DND-41 (cell line): ENCODE data around the gene SFRP4.

ENCODE experiments used
- ATAC-seq: fragments of 200-7000 bp; cut with Tn5 transposase; 3 replicates; pipeline ENCODE4 v1.9.1; 2021; ENCODE audit warnings: low read depth; ENCODE audit not compliant: insufficient read depth
- DNase-seq: peaks from one replicate; pipeline ENCODE4 v3.0.0-alpha.2; 2020
- H2AFZ ChIP-seq: 2 replicates; pipeline ENCODE4 v1.6.0; 2012; ENCODE audit warnings: low read depth, low read length
- H3K27ac ChIP-seq: 2 replicates; pipeline ENCODE4 v1.5.1; 2012; ENCODE audit warnings: low read length, inconsistent platforms
- H3K27me3 ChIP-seq: fragments of 200-600 bp; sonication (generic); 2 replicates; pipeline ENCODE4 v1.6.0; 2012; ENCODE audit warnings: low read length, mild to moderate bottlenecking, inconsistent platforms; ENCODE audit not compliant: insufficient read depth, poor library complexity
- H3K36me3 ChIP-seq: 2 replicates; pipeline ENCODE4 v1.5.1; 2012; ENCODE audit warnings: low read length, inconsistent platforms; ENCODE audit not compliant: insufficient read depth
- H3K4me1 ChIP-seq: 2 replicates; pipeline ENCODE4 v1.5.1; 2012; ENCODE audit warnings: mild to moderate bottlenecking, low read length; ENCODE audit not compliant: insufficient read depth
- H3K4me2 ChIP-seq: 2 replicates; pipeline ENCODE4 v1.6.0; 2012; ENCODE audit warnings: mild to moderate bottlenecking, moderate library complexity, low read length, inconsistent platforms; ENCODE audit not compliant: insufficient read depth
- H3K4me3 ChIP-seq, 2 experiments: fragments of 200-600 bp in 1 of 2; shearing (Covaris generic) in 1 of 2; 2 replicates each; pipeline ENCODE4 v1.5.1; 2012 to 2016; ENCODE audit warnings: inconsistent platforms in 2 of 2, low read length in 2 of 2, mild to moderate bottlenecking in 2 of 2, low read depth in 1 of 2, moderate library complexity in 1 of 2
- H3K79me2 ChIP-seq: 2 replicates; pipeline ENCODE4 v1.6.0; 2012; ENCODE audit warnings: low read length, inconsistent platforms; ENCODE audit not compliant: insufficient read depth
- H3K9ac ChIP-seq: 2 replicates; pipeline ENCODE4 v1.6.0; 2012; ENCODE audit warnings: low read depth, mild to moderate bottlenecking, inconsistent platforms, low read length, moderate library complexity
- H3K9me3 ChIP-seq: 2 replicates; pipeline ENCODE4 v1.5.1; 2012; ENCODE audit warnings: low read length, moderate library complexity, mild to moderate bottlenecking, inconsistent platforms; ENCODE audit not compliant: insufficient read depth, severe bottlenecking
- H4K20me1 ChIP-seq: 2 replicates; pipeline ENCODE4 v1.6.0; 2012; ENCODE audit warnings: low read length; ENCODE audit not compliant: insufficient read depth
- CTCF ChIP-seq: IDR thresholded peaks from 2 replicates; pipeline ENCODE4 v1.5.1; 2012; ENCODE audit warnings: borderline replicate concordance, low read length, moderate library complexity, mild to moderate bottlenecking; ENCODE audit not compliant: poor library complexity, severe bottlenecking; ENCODE audit errors: extremely low read depth
- EZH2 ChIP-seq: IDR thresholded peaks from 3 replicates; pipeline ENCODE4 v1.6.1; 2012; ENCODE audit warnings: borderline replicate concordance, low read depth, mild to moderate bottlenecking, moderate library complexity, low read length, inconsistent platforms; ENCODE audit not compliant: severe bottlenecking

The SFRP4 gene

DNA sequence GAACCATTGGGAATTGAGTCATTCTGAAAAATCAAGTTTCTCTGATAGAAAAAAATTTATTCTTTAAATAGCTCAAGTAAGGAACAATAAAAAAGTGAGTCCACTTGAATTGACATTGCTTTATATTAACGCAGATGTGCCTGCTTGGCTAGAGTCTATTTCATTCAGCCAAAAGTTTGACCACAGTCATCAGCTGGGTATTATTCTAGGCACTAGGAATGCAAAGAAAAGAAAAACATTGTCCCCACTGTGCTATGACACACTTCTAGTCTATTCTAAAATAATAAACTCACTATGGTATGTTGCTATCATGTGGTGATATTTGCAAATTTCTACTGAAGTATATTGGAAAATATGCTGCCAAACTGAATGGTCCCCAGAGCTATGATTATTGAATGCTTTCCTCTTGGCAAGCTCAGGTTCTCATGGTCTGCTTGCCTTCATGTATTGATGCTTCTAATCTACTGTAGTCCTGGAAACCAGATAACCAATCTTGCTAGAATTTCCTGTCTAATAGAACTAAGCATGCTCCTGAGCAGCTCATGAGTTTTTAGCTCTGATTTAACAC, 8.3 kb downstream of the SFRP4 start:
- H3K27me3 ChIP-seq = peaks cover 15% of the 10 kb centered on the region
- DNase-seq (no peak), ATAC-seq (no peak)
- no peak overlapping the region for H3K4me2 ChIP-seq
- H3K4me3 ChIP-seq = no peak overlapping the region
- H4K20me1 ChIP-seq = no peaks in the 10 kb centered on the region
- TF ChIP-seq CTCF = no peak
- no peak for TF ChIP-seq EZH2
- H2AFZ ChIP-seq = no peak overlapping the region
- no peaks in the 10 kb centered on the region for H3K79me2 ChIP-seq
- no peaks in the 10 kb centered on the region for H3K36me3 ChIP-seq
- H3K9ac ChIP-seq = no peak overlapping the region
- H3K9me3 ChIP-seq = no peaks in the 10 kb centered on the region
- H3K27ac ChIP-seq = no peak overlapping the region
- no peaks in the 10 kb centered on the region for H3K4me1 ChIP-seq

DNA sequence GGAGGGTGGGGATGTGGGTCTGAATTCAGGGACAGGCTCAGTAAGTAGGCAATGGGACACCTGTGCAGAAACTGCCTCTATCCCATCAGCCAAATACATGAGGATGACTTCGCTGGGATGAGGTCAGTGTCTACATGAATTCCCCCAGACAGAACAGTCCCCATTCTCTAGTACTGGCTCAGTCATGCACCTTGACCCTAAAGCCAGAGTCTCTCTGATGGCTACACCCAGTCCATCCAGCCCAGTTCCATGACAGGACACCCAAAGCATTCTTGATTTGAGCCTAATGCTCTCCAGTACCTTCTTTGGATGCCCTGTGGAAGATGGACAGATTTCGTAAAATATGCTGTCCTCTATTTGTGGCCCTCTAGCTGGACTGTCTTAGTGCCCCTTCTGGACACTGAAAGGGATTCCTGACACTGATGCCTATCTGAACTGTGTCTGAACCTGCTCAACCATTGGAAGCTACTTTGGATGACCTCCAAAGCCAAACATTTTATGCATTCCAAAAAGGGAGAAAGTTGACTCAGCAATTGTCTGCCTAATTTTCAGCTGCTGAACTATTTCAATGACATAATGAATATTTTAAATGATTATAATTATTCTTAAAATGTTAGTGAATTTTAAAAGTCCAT, 14.6 kb downstream of the SFRP4 start:
- Histone ChIP-seq H3K4me3 (no peak overlapping the region), H3K79me2 (no peaks in the 10 kb centered on the region), H2AFZ (no peak overlapping the region), H3K9me3 (no peaks in the 10 kb centered on the region), H3K4me2 (no peak overlapping the region), H3K36me3 (no peaks in the 10 kb centered on the region), H3K27me3 (peaks cover 12% of the 10 kb centered on the region), H4K20me1 (no peaks in the 10 kb centered on the region), H3K9ac (no peak overlapping the region), H3K27ac (no peak overlapping the region), H3K4me1 (no peaks in the 10 kb centered on the region)
- ATAC-seq = no peak
- no peak for DNase-seq
- TF ChIP-seq EZH2 (no peak), CTCF (no peak)

DNA sequence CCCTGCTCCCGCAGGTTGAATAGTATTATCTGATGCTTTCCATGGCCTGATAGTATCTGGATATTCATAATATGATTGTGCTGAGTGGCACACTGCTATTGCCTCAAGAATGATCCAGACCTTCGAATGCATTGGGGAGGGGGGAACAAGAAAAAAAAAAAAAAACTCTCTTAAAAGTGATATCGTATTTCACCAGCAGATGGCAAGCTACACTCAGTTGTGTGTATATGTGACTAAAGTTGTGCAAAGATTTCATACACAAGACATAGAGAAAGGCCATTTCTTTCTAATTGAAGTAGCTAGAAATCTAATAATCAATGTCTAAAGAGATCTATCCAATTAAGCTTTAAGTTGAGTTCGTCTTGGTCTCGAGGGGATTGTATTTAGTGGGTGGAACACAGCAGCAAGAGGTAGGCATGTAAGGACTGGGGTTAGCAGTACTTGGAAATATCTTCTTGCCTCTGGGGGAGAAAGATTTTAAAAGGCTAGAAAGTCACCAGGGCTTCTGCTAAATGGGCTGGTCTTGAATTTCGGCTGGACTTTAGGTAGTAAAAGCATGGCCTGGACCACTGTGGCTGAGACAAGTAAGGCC, 15.3 kb downstream of the SFRP4 start:
- DNase-seq = no peak
- Histone ChIP-seq H3K4me1 (no peaks in the 10 kb centered on the region), H3K9ac (no peak overlapping the region), H3K27ac (no peak overlapping the region), H3K9me3 (no peaks in the 10 kb centered on the region), H3K4me2 (no peak overlapping the region), H3K27me3 (peaks cover 12% of the 10 kb centered on the region), H3K79me2 (no peaks in the 10 kb centered on the region), H4K20me1 (no peaks in the 10 kb centered on the region), H2AFZ (no peak overlapping the region), H3K36me3 (no peaks in the 10 kb centered on the region), H3K4me3 (no peak overlapping the region)
- peak; percentile 76 for ATAC-seq
- TF ChIP-seq CTCF (peak; percentile 71), EZH2 (no peak)
